HUES48 (cell line): ENCODE measurements around the gene OSGIN1.

ENCODE experiments used
- H3K27ac ChIP-seq: one replicate; pipeline ENCODE4 v1.7.0; 2013; ENCODE audit warnings: low read depth, low read length, inconsistent platforms
- H3K27me3 ChIP-seq: 2 replicates; pipeline ENCODE4 v1.6.1; 2013; ENCODE audit warnings: mild to moderate bottlenecking, low read length; ENCODE audit not compliant: control insufficient read depth, insufficient read depth
- H3K36me3 ChIP-seq: 2 replicates; pipeline ENCODE4 v1.6.1; 2013; ENCODE audit warnings: low read length; ENCODE audit not compliant: control insufficient read depth, insufficient read depth
- H3K4me1 ChIP-seq: 2 replicates; pipeline ENCODE4 v1.6.1; 2013; ENCODE audit warnings: mild to moderate bottlenecking, low read length; ENCODE audit not compliant: control insufficient read depth, insufficient read depth
- H3K4me3 ChIP-seq: 2 replicates; pipeline ENCODE4 v1.5.1; 2013; ENCODE audit warnings: mild to moderate bottlenecking, low read depth, low read length
- H3K9ac ChIP-seq: 2 replicates; pipeline ENCODE4 v1.6.1; 2013; ENCODE audit warnings: mild to moderate bottlenecking, low read depth, low read length, moderate library complexity
- H3K9me3 ChIP-seq: 2 replicates; pipeline ENCODE4 v1.6.1; 2013; ENCODE audit warnings: low read length; ENCODE audit not compliant: control insufficient read depth, insufficient read depth

The OSGIN1 gene

GRCh38 chr16:83928341-83929055, 24.5 kb upstream of the OSGIN1 start:
- no peaks in the 10 kb centered on the region for H3K9me3 ChIP-seq
- H3K27me3 ChIP-seq = no peaks in the 10 kb centered on the region
- no peaks in the 10 kb centered on the region for H3K36me3 ChIP-seq
- no peak overlapping the region for H3K9ac ChIP-seq
- H3K4me1 ChIP-seq = 0 out of 2 replicates have a peak, but pooled peaks cover 4% of the 10 kb centered on the region
- H3K27ac ChIP-seq = no peak overlapping the region
- H3K4me3 ChIP-seq = no peak overlapping the region

DNA sequence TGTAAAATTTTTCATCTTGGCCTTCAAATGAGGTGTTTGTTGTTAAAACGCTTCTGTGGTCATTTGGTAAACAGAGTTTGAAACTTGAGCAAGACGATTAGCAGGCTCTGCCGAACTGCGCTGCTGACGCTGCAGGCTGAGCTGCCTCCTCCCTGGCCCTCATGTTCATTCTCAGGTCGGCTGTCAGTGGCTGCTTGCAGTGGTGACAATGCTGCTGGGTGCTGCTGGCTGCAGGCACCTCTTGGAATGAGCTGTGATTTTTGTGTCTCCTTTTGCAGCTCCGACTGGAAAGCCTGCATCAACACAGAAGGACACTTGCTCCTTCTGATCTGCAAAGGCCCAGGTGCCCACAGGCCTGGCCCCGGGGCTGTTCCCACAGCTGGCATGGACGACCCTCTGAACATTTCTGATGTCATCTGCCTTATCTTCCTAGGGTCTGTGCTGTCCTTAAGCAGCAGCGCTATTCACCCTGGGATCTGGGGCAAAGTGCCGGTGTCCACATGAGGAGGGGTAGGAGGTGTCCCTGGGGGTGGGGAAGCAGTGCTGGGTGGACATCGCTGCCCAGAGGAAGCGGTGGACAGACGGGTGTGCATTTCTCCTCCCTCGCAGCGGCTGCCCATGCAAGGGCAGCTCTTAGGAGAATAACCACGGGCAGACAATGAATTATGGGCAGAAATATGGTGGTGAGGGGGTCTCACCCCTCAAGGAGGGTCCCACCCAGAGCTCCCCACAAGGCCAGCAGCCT, 23.1 kb upstream of the OSGIN1 start:
- H3K4me3 ChIP-seq = no peak overlapping the region
- no peaks in the 10 kb centered on the region for H3K27me3 ChIP-seq
- H3K36me3 ChIP-seq = no peaks in the 10 kb centered on the region
- no peak overlapping the region for H3K27ac ChIP-seq
- no peak overlapping the region for H3K9ac ChIP-seq
- H3K4me1 ChIP-seq = 0 out of 2 replicates have a peak, but pooled peaks cover 4% of the 10 kb centered on the region
- no peaks in the 10 kb centered on the region for H3K9me3 ChIP-seq

- Histone ChIP-seq H3K27ac (no peak overlapping the region), H3K27me3 (no peaks in the 10 kb centered on the region), H3K4me3 (no peak overlapping the region), H3K9me3 (no peaks in the 10 kb centered on the region), H3K36me3 (no peaks in the 10 kb centered on the region), H3K4me1 (0 out of 2 replicates have a peak, but pooled peaks cover 4% of the 10 kb centered on the region), H3K9ac (no peak overlapping the region)
Measured at GRCh38 chr16:83930730-83931500, 22.1 kb upstream of the OSGIN1 start.

DNA sequence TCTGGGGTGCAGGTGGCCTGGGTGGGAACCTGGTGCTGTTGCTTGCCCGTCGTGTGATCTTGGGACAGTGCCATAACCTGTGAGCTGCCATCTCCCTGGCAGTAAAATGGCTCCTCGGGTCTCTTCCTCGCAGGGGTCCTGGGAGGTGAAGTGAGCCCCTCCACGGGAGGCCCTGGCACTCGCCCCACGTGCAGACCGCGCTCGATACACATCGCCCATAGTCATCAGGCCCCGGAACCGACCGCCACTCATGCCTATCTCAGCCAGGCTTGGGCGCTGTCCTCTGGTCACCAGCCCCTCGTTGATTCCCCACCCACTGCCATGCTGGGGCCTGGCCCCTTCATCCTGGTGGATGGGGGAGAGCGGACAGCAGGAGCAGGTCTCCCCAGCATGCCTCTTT, 21.5 kb upstream of the OSGIN1 start:
- H3K4me3 ChIP-seq = no peak overlapping the region

GRCh38 chr16:83932304-83932703, 20.7 kb upstream of the OSGIN1 start:
- Histone ChIP-seq H3K27ac (no peak overlapping the region), H3K27me3 (no peaks in the 10 kb centered on the region), H3K4me3 (no peak overlapping the region), H3K36me3 (no peaks in the 10 kb centered on the region), H3K9me3 (no peaks in the 10 kb centered on the region), H3K4me1 (0 out of 2 replicates have a peak, but pooled peaks cover 2% of the 10 kb centered on the region), H3K9ac (no peak overlapping the region)

More for the DNA sequence above, 21.5 kb upstream of the OSGIN1 start:
- H3K27me3 ChIP-seq = no peaks in the 10 kb centered on the region
- no peak overlapping the region for H3K9ac ChIP-seq
- no peak overlapping the region for H3K27ac ChIP-seq
- 0 out of 2 replicates have a peak, but pooled peaks cover 4% of the 10 kb centered on the region for H3K4me1 ChIP-seq
- no peaks in the 10 kb centered on the region for H3K9me3 ChIP-seq
- no peaks in the 10 kb centered on the region for H3K36me3 ChIP-seq

DNA sequence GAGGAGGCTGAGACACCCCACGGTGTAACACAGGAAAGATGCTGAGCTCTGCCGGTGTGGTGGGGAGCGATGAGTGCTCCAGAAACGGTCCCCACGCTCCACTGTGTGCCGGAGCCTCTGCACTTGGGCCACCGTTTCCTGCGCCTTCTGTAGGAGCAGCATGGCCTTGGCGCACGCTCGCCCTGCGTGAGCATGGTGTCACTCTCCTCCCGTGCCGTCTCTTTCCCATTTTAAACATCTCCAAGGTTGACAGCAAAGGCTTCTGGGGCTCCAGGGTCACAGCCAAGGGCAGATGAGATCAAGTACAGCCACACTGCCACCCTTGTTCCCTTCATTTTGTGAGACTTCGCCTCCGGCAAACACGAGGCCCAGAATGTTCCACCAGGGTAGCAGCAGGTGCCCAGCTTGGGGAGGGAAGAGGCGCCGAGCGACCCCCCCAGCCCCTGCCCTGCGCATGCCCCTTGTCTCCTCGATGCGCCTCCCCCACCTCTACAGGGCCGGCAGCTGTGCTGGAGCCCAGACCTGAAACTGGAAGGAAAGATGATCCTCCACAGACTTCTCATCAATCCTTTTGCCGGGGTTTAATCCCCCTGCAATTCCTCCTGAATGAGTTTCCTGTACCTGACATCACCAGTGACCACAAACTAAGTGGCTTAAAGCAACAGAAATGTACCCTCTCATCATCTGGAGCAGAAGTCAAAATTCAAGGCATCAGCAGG, 19.9 kb upstream of the OSGIN1 start:
- Histone ChIP-seq H3K4me3 (no peak overlapping the region), H3K4me1 (no peaks in the 10 kb centered on the region), H3K27ac (no peak overlapping the region), H3K9me3 (no peaks in the 10 kb centered on the region), H3K36me3 (no peaks in the 10 kb centered on the region), H3K27me3 (no peaks in the 10 kb centered on the region), H3K9ac (no peak overlapping the region)

GRCh38 chr16:83933885-83934683, 19.0 kb upstream of the OSGIN1 start:
- H3K27ac ChIP-seq = no peak overlapping the region
- H3K4me1 ChIP-seq = no peaks in the 10 kb centered on the region
- no peaks in the 10 kb centered on the region for H3K9me3 ChIP-seq
- H3K27me3 ChIP-seq = no peaks in the 10 kb centered on the region
- no peaks in the 10 kb centered on the region for H3K36me3 ChIP-seq
- H3K9ac ChIP-seq = no peak overlapping the region
- H3K4me3 ChIP-seq = no peak overlapping the region

DNA sequence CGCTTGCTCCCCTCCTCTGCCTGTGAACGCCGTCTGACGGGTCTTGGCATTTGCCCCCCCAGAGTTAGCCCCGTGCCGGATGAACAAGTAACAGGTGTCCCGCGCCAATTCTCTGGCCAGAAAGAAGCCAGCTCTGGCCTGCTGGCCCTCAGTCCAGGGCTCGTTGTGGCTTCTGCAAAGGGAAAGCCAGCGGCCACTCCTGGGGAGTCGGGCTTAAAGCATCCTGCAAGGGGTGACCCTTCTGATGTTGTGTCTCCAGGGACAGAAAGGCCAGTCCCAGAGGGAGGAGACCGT, 18.4 kb upstream of the OSGIN1 start:
- H3K27me3 ChIP-seq = no peaks in the 10 kb centered on the region
- no peak overlapping the region for H3K27ac ChIP-seq
- no peak overlapping the region for H3K4me3 ChIP-seq
- no peak overlapping the region for H3K9ac ChIP-seq
- H3K36me3 ChIP-seq = no peaks in the 10 kb centered on the region
- no peaks in the 10 kb centered on the region for H3K4me1 ChIP-seq
- H3K9me3 ChIP-seq = no peaks in the 10 kb centered on the region

GRCh38 chr16:83935005-83935857, 17.8 kb upstream of the OSGIN1 start:
- no peaks in the 10 kb centered on the region for H3K36me3 ChIP-seq
- H3K9me3 ChIP-seq = no peaks in the 10 kb centered on the region
- H3K4me3 ChIP-seq = no peak overlapping the region
- no peaks in the 10 kb centered on the region for H3K4me1 ChIP-seq
- no peaks in the 10 kb centered on the region for H3K27me3 ChIP-seq
- no peak overlapping the region for H3K9ac ChIP-seq
- no peak overlapping the region for H3K27ac ChIP-seq
